OCI-LY3 (cell line): ENCODE data around the gene NPEPL1.

Experiments used
- CTCF ChIP-seq: fragments of 200-600, 300-600 bp; sonication (generic); IDR thresholded peaks from 2 replicates; pipeline ENCODE4 v1.5.1; 2014; ENCODE audit warnings: antibody characterized with exemption, low read length, low read depth
- EZH2phosphoT487 ChIP-seq: fragments of 200-600 bp; shearing (Covaris generic); IDR thresholded peaks from 2 replicates; pipeline ENCODE4 v1.6.1; 2018; ENCODE audit warnings: antibody characterized with exemption, mixed run types, low read depth

GRCh38 chr20:58742668-58743566, 50.3 kb downstream of the NPEPL1 start:
- TF ChIP-seq CTCF (no peak), EZH2phosphoT487 (no peak)
